ENCODE measurements around the gene LRRC17.

DNA sequence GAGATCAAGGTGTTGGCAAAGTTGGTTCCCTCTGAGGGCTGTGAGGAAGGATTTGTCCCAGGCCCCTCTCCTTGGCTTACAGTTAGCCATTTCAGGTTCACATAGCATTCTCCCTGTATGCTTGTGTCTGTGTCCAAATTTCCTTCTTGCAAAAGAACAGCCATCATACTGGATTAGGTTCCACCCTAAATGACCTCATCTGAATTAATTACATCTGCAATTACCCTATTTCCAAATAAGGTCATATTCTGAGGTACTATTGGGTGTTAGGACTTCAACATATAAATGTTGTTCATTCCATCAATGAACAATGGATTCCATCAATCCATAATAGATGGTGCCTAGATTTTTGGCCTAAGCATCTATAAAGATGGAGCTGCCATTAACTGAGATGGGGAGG, 16.2 kb upstream of the LRRC17 start:
- TF ChIP-seq, protein P1, sequence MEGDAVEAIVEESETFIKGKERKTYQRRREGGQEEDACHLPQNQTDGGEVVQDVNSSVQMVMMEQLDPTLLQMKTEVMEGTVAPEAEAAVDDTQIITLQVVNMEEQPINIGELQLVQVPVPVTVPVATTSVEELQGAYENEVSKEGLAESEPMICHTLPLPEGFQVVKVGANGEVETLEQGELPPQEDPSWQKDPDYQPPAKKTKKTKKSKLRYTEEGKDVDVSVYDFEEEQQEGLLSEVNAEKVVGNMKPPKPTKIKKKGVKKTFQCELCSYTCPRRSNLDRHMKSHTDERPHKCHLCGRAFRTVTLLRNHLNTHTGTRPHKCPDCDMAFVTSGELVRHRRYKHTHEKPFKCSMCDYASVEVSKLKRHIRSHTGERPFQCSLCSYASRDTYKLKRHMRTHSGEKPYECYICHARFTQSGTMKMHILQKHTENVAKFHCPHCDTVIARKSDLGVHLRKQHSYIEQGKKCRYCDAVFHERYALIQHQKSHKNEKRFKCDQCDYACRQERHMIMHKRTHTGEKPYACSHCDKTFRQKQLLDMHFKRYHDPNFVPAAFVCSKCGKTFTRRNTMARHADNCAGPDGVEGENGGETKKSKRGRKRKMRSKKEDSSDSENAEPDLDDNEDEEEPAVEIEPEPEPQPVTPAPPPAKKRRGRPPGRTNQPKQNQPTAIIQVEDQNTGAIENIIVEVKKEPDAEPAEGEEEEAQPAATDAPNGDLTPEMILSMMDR (IDR thresholded peaks at IDR 0.05), result no peak
- TF ChIP-seq POLR2AphosphoS5 (IDR thresholded peaks at IDR 0.05), result no peak

Measured in esophagus muscularis mucosa (tissue), 3 donors.